Fibroblast of lung (primary cell): ENCODE results near the gene LCNL1.

Experiments used
- EZH2 ChIP-seq: IDR thresholded peaks from 2 replicates; pipeline ENCODE4 v1.5.1; 2012; ENCODE audit warnings: low read length, control low read depth, mild to moderate bottlenecking; ENCODE audit errors: missing control alignments
- TF ChIP-seq, protein P1 (sequence below), 2 donors: IDR thresholded peaks in 1 of 2; conservative IDR thresholded peaks in 1 of 2; 1 replicate in 1 of 2; 2 replicates in 1 of 2; pipeline ENCODE4 v1.5.1; 2011 to 2012; ENCODE audit warnings: low read length in 2 of 2, control low read depth in 1 of 2, inconsistent platforms in 1 of 2, low read depth in 1 of 2, mild to moderate bottlenecking in 1 of 2

DNA sequence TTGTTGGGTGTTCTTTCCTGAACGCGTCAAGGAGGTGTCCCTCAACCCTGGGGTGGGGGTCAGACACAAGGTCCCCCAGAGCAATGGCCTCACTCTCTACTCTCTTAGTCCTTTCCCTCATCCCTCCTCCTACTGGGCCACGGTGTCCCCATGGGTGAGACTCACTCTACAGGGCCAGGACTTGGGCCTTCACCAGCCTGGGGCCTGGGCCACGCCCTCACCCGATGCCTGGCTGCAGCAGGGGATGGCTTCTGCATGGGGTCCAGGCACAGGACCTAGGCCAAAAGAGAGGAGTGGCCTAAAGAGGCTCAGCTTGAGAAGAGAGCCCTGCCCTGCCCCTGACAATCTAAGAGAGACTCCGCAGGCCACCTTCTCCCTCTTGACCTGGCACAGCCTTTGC is 24.9 kb upstream of the LCNL1 start:
- TF ChIP-seq, protein P1, sequence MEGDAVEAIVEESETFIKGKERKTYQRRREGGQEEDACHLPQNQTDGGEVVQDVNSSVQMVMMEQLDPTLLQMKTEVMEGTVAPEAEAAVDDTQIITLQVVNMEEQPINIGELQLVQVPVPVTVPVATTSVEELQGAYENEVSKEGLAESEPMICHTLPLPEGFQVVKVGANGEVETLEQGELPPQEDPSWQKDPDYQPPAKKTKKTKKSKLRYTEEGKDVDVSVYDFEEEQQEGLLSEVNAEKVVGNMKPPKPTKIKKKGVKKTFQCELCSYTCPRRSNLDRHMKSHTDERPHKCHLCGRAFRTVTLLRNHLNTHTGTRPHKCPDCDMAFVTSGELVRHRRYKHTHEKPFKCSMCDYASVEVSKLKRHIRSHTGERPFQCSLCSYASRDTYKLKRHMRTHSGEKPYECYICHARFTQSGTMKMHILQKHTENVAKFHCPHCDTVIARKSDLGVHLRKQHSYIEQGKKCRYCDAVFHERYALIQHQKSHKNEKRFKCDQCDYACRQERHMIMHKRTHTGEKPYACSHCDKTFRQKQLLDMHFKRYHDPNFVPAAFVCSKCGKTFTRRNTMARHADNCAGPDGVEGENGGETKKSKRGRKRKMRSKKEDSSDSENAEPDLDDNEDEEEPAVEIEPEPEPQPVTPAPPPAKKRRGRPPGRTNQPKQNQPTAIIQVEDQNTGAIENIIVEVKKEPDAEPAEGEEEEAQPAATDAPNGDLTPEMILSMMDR (conservative IDR thresholded peaks at IDR 0.05 in 1 of 2, IDR thresholded peaks at IDR 0.05 in 1 of 2; ENCODE audit: low read depth in 1 of 2, low read length in 2 of 2), result no peak
- no peak for TF ChIP-seq EZH2
